ELF-1 (cell line): ENCODE data around the gene CACTIN.
"Not testable (repeated sequence)": the region's sequence is repeated elsewhere in the genome, so short reads cannot be mapped to it uniquely, and the experiment has no call there.

Source experiments
- DNase-seq: peaks from one replicate; pipeline ENCODE4 v3.0.0-alpha.2; 2016; ENCODE audit warnings: low read depth, low spot score

Gene CACTIN

DNA sequence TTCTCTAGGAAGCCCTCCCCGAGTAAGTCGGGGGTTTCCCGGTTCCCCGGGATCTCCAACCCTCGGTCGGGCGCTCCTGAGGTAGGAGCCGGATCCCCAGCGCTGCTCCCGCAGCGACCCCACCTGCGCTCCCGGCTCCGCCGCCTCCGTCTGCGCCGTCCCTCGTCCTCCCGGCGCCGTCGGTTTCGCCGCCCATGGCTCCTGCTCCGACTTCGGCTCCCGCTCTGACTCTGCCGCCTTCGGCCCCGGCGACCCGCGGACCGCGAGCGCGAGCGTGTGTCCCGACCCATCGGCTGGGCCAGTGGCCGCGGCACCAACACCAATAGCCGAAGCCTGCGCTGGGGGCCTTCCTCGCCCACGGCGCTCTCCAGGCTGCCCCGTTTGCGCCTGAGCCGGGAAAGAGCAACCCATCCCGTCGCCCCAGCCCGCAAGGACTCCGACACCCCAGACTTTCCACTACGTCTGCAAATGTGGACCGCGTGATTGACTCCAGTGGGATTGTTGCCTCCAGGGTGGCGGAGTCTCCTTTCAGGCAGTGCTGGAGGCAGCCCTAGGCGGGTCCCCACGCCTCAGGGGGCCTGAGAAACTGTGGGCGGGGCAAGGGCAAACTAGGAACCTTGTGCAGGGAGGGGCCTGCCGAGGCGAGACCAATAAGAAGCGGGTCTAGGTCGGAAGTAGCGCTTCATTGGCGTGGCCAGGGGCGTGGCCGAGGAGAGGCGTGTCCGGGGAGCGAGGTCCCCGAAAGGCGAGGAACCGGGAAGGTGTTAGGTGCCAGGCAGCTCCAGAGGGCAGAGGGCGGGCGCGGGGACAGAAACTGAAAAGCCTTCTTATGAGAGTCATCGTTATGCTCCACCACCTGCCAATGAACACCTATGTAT, at the start of gene CACTIN:
CACTIN (minus strand) TSS at position 318 of the 878 bp plus-strand sequence; CDS start at position 290, 28 bp downstream.
- peak; percentile 98 for DNase-seq

- no peak for DNase-seq
These were observed 48.4 kb upstream of the CACTIN start for GRCh38 chr19:3674784-3675543.

DNA sequence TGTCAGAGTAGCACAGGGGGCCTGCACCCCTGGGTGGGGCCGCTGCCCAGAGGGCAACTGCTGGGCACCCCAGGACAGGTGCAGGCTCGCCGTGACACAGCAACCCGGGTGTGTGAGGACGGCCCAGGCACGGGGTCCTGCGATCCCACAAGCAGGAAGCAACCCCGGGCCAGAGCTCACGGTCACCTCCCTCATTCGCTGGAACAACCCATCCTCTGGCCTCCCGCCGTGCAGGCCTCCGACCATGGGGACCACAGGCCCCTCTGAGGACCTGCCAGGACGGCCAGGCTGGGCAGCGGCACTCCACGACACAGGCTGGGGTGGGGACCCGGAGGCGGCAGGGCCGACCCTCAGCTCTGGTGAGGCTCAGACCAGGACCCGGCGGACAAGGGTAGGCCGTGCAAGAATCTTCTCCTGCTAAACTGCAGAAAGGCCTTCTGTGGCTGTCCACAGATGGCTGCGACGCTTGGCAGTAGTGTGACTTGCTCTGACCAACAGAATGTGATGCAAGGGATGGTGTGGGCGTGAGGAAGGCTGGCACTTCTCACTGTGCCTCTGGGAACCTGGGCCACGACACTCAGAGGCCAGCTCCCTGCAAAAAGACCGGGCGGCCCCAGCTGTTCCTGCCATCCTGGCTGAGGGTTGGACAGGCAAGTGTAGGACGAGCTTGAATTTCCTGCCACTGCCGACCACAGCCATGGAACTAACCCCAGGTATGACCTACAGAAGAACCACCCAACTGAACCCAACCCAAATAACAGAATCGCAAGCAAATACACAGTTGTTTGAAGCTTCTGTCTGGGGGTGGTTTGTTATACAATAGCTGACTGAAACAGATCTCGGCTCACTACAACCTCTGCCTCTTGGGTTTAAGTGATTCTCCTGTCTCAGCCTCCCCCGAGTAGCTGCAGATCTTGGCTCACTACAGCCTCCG, 47.2 kb upstream of the CACTIN start:
- no peak for DNase-seq

DNA sequence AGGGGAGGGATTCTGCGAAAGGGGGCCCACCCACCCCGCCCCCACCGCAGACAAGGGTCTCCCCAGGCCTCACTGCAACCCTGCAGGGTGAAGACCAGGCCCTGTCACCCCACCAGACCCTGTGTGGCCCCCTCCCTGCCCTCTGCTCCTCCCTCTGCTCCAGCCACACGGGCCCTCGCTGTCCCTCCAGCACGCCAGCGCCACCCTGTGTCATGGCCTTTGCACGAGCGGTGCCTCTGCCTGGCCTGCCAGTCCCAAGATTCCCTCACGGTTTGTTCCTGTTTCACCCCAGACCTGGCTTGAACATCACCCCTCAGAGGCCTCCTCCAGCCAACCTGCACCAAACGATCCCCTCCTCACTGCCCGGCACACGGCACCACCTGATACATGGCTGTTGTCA, 46.4 kb upstream of the CACTIN start:
- no peak for DNase-seq

- DNase-seq = no peak
These were observed 46.0 kb upstream of the CACTIN start for GRCh38 chr19:3672575-3672948.

DNA sequence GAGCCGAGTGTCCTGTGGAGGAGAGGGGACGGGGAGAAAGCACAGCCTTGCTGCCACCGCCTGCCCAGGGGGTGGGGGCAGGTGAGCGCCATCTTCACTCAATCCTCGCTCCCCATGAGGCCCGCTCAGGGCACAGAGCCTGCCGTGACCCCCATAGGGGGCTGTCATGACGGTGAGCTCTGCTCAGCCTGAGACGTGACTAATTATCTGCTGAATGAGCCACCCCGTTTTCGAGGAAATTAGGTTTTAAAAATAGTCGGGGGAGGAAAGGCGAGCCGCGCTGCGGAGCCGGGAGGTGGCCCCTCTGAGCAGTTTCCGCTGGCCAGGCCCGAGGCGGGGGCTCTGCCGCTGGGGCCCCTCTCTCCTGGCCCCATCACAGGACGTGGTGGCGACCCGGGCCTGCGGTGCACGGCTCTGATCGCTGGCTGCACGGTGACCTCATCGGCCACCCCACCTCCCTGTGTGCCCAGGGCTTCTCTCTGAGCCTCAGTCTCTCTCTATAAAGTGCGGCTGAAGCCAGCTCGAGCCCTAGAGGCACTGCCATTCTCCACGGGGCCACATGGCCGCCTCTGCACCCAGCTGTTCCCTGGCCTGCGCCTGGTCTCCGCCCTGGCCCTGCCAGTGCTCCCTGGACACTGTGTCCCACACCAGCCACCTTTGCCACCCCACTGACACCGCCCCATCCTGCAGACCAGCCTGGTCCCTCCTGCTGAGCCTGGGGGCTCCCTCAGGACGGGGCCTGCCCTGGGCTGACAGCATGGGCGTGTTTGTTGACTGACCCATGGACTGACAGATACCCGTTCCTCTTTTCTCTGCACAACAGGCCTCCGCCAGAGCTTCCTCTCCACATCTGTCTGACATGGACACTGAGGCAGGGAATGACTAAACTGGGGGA, 45.3 kb upstream of the CACTIN start:
- peak; percentile 53 for DNase-seq

DNA sequence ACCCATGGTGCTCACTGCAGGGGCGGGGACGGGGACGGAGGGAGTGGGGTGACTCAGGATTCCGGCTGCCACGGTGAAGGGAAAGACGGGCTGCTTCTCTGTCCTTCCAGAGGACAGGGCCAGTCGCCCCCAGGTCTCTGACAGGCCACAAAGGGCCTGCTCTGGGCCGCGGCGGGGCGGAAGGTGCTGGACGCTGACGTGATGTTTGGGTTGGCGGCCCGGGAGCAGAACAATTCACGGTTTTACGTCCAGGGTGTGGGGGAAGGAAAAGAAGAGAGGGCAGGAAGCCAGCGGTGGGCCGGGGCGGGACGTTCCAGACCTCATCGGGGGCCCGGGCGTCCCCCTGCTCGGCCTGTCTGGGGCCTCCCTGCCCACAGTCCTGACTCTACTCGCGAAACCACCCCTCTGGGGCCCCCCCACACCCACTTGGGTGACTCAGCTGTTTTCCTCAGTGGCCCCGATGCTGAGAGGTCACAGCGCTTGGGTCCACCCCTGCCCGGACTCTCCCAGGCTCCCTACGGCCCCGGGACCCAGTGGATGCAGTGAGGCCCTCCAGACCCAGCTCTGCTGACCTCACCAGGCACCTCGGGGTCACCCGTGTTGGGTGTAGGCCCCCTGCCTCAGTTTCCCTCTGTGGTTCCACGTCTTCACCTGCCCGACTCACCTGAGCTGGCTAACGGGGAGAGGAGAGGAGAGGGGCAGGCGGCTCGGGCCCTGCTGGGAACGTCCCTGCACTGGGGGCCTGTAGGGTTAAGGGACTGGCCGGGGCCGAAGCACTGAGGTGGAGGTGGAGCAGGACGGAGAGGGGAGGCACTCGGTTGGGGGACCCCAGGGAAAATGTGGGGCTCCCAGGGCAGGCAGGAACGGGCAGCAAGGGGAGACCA, 44.4 kb upstream of the CACTIN start:
- peak; percentile 69 for DNase-seq

GRCh38 chr19:3669947-3670795, 43.6 kb upstream of the CACTIN start:
- peak; percentile 94 for DNase-seq

DNA sequence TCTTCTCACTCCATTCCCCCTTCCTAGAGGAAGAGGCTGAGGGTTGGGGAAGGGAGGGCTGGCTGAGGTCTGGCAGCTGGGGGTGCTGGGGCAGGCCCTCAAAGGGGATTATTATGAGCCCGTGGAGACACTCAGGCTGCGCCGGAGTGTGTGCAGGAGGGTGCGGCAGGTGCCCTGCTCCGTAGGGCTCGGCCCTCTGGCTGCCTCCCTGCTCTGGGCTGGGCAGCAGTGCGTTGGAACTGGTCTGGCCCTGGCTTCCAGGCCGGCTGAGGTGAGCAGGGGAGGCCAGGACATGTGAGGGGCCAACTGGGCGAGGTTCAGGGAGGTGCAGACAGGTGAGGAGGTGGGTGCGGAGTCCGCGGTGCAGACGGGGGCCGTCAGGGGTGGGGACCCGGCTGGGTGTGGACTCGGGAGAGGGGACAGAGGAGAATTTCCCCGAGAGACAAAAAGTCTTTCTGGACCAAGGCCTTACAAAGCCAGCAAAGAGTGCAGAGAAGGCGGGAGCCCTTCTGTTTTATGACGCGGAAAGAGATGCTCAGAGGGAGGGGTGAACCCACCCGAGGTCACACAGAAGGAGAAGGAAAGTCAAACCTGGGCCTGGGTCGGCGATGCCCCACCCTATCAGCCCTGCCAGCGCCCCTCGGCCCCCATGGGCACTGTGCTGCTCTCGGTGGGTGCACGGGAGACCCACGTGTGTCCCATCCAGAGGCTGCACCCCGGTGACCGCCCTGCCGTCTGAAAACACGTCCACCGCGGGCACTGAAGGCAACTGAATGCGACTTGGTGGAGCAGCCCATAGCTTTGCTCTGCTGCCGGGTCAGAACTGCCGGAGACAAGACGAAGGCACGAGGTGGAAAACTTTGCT, 42.7 kb upstream of the CACTIN start:
- DNase-seq = peak; percentile 38

- DNase-seq = no peak
These were observed 41.9 kb upstream of the CACTIN start for GRCh38 chr19:3668331-3669081.

DNA sequence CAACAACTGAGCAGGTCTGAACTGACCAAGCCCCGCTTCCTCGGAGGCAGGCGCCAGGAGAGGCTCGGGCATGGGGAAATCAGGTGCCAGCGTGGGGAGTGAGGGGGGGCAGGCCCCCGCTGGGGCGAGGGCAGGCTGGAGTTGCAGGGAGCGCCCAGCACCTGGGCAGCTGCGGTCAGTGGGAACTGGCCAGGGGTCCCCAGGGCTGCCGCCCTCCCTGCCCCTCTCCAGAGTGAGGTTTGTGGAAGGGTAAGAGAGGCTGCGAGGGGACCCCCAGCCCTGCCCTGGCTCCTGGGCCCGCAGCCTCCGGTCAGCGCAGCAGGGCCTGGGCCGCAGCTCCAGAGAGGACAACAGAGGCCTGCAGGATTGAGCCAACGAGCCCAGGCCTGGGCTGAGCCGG, 41.2 kb upstream of the CACTIN start:
- no peak for DNase-seq

GRCh38 chr19:3667037-3667638, 40.5 kb upstream of the CACTIN start:
- no peak for DNase-seq

DNA sequence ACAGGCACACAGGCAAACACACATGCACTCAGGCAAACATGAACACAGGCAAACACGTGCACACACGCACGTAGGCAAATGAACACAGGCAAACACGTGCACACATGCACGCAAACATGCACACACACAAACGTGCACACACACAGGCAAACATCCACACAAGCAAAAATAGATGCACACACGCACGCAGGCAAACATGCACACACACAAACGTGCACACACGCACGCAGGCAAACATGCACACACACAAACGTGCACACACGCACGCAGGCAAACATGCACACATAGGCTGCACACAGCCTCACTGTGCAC, 39.9 kb upstream of the CACTIN start:
- not testable (repeated sequence) for DNase-seq

DNA sequence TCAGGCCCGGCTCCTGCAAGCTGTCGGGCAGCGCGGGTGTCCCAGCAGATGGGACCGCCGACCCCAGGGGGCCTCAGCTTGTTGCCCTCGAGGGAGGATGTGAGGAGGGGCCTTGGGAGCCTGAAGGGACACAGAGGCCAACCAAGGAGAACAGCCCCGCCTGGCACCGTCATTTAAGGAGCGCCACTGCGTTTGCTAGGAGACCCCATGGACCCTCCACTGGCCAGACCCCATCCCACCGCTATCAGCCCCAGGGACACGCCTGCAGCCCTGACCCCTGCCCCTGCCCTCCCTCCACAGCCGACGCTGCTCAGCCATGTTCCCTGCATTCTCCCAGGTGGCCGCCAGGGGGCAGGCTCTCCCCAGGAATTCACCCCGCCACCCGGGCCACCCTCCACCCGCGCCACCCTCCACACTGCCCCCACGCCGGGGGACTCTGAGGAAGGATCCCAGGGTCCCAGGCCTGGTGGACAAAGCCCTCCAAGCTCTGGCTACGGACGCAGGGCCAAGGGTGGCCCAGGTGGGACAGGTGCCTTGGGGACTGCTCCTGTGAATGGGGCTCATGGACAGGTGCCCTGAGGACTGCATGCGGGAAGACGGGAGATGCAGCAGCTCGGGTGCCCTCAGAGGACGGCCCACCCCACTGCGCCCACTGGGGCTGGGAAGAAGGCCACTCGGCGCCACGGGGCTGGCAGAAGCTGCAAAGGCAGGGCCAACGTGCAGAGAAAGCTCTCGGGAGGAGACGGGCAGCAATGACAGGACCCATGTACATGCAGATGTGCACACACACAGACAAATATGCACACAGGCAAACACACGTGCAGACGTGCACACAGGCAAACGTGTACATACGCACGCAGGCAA, 39.3 kb upstream of the CACTIN start:
- peak; percentile 74 for DNase-seq

DNA sequence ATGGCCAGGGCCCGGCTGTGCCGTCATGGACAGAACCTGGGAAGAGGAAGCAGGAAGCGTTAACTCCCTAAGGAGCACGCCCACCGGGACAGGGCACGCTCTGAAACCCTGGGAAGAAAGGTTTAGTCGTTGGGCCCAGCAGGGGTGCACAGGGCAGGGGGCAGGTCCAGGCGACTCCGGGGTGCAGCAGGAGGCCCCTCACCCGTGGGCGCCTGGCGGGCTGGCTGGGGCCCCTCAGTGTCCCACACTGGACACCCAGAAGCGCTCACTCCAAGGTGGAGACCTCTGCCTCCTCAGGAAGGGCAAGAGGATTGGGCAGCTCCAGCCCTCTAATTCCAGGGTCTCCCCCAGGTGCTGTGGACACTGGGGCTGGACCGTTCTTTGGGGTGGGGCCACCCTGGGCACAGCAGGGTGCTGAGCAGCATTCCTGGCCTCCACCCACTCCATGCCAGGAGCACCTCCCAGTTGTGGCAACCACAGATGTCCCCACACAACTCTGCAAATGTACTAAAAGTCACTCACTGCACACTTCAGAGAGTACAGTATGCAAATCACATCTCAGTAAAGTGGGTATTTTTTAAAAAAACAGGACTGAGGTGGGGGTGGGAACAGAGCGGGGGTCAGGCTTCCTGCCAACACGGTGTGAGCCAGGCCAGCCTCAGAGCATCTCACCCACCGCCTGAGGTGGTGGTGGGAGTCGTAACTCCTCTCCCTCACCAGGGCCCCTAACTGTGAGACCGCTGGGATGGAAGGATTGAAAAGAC, 38.5 kb upstream of the CACTIN start:
- no peak for DNase-seq
